ENCODE measurements around the gene HPSE2. TPM values are rescaled to one million over a fixed set of nuclear protein-coding genes. Genes with fewer than 3 reads are reported as not detected.
"Not testable (repeated sequence)": the region's sequence is repeated elsewhere in the genome, so short reads cannot be mapped to it uniquely, and the experiment has no call there.

HPSE2 gene
- total RNA-seq, 1 donor from 2014 or later, result not detected

GRCh38 chr10:98517672-98518071 is 718.0 kb downstream of the HPSE2 start:
- no peak overlapping the region for H3K4me3 ChIP-seq (ENCODE audit: low read depth, low read length)
- no peak for DNase-seq (ENCODE audit: low read depth)
- no peak for TF ChIP-seq CTCF (conservative IDR thresholded peaks at IDR 0.05; ENCODE audit: low read depth, low read length)

GRCh38 chr10:98516352-98516751 is 719.3 kb downstream of the HPSE2 start:
- TF ChIP-seq CTCF (conservative IDR thresholded peaks at IDR 0.05; ENCODE audit: low read depth, low read length), result no peak
- H3K4me3 ChIP-seq (ENCODE audit: low read depth, low read length), result no peak overlapping the region
- DNase-seq (ENCODE audit: low read depth), result no peak

GRCh38 chr10:98513704-98514103 is 721.9 kb downstream of the HPSE2 start:
- no peak for TF ChIP-seq CTCF (conservative IDR thresholded peaks at IDR 0.05; ENCODE audit: low read depth, low read length)
- no peak for DNase-seq (ENCODE audit: low read depth)
- H3K4me3 ChIP-seq (ENCODE audit: low read depth, low read length), result no peak overlapping the region

- no peak for TF ChIP-seq CTCF (conservative IDR thresholded peaks at IDR 0.05; ENCODE audit: low read depth, low read length)
- H3K4me3 ChIP-seq (ENCODE audit: low read depth, low read length), result no peak overlapping the region
- DNase-seq (ENCODE audit: low read depth), result no peak
Measured at GRCh38 chr10:98511876-98512275, 723.8 kb downstream of the HPSE2 start.

- DNase-seq (ENCODE audit: low read depth), result no peak
- no peak for TF ChIP-seq CTCF (conservative IDR thresholded peaks at IDR 0.05; ENCODE audit: low read depth, low read length)
- H3K4me3 ChIP-seq (ENCODE audit: low read depth, low read length), result no peak overlapping the region
Measured at GRCh38 chr10:98510412-98510995, 725.1 kb downstream of the HPSE2 start.

- no peak for TF ChIP-seq CTCF (conservative IDR thresholded peaks at IDR 0.05; ENCODE audit: low read depth, low read length)
- no peak overlapping the region for H3K4me3 ChIP-seq (ENCODE audit: low read depth, low read length)
- no peak for DNase-seq (ENCODE audit: low read depth)
Measured at GRCh38 chr10:98509745-98510144, 725.9 kb downstream of the HPSE2 start.

GRCh38 chr10:98502535-98502934 is 733.1 kb downstream of the HPSE2 start:
- not testable (repeated sequence) for H3K4me3 ChIP-seq (ENCODE audit: low read depth, low read length); DNase-seq (ENCODE audit: low read depth)

Data from epithelial cell of proximal tubule (primary cell).